GM19025 (cell line): ENCODE results near the gene GAGE13.
"Not testable (repeated sequence)": the region's sequence is repeated elsewhere in the genome, so short reads cannot be mapped to it uniquely, and the experiment has no call there.

ENCODE experiments used
- ATAC-seq: cut with Tn5 transposase; IDR thresholded peaks from one replicate; pipeline ENCODE4 v1.9.1; 2021; ENCODE audit warnings: mild to moderate bottlenecking, low read depth, moderate library complexity; ENCODE audit not compliant: unreplicated experiment

The GAGE13 gene, protein sequence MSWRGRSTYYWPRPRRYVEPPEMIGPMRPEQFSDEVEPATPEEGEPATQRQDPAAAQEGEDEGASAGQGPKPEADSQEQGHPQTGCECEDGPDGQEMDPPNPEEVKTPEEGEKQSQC

DNA sequence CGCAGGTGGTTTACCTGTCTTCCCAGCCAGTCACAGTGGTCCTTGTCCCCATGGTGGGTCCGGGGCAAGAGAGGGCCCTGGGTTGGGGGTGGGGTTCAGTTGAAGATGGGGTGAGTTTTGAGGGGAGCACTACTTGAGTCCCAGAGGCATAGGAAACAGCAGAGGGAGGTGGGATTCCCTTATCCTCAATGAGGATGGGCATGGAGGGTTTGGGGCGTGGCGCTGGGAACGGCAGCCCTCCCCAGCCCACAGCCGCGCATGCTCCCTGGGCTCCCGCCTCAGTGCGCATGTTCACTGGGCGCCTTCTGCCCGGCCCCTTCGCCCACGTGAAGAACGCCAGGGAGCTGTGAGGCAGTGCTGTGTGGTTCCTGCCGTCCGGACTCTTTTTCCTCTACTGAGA, at the start of gene GAGE13:
Gene GAGE13 (plus strand): TSS at position 301 of the 400 bp plus-strand sequence. CDS start 1,156 bp downstream, outside the sequence.
- ATAC-seq, result not testable (repeated sequence)

- no peak for ATAC-seq
Observed at GRCh38 chrX:49282647-49283011, 48.8 kb upstream of the GAGE13 start.

DNA sequence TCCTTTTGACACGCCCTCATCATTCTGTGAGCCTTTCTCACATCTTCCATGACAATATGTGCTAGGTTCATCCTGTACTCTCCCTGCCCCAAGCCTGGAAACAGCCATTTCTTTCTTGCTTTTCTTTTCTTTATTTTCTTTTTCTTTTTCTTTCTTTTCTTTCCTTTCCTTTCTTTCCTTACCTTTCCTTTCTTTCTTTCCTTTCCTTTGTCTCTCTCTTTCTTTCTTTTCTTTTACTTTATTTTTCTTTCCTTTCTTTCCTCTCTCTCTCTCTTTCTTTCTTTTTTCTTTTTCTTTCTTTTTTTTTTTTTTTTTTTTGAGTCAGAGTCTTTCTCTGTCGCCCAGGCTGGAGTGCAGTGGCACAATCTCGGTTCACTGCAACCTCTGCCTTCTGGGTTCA, 47.2 kb upstream of the GAGE13 start:
- ATAC-seq, result no peak

DNA sequence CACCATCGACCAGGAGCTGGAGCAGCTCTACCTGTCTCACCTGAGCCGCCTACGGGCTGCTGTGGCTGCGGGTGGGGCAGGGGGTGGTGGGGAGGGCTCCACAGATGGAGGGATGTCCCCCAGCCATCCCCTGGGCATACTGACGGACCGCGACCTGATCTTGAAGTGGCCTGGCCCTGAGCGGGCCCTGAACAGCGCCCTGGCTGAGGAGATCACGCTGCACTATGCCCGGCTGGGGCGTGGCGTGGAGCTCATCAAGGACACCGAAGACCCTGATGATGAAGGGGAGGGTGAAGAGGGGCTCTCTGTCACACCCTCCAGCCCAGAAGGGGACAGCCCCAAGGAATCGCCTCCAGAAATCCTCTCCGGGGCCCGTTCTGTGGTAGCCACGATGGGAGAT, 45.2 kb upstream of the GAGE13 start:
- ATAC-seq, result no peak

GRCh38 chrX:49286581-49286980, 44.8 kb upstream of the GAGE13 start:
- no peak for ATAC-seq

DNA sequence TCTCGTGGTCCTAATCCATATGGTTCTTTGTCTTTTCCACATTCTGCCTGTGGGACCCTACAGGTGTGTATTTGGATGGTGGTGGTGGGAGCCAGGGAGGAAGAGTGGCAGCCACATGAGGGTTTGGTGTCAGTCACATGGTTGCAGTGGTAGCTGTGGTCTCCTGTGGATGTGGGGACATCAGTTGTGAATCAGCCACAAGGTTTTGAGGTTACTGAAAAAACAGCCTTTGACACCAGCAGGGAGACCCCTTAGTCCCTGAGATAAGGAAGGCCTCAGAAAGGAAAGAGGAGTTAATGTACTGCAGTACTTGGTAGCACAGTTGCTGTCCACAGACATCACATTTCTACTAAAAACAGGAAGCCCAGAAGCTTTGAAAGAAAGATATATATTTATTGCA, 43.7 kb upstream of the GAGE13 start:
- ATAC-seq, result no peak

DNA sequence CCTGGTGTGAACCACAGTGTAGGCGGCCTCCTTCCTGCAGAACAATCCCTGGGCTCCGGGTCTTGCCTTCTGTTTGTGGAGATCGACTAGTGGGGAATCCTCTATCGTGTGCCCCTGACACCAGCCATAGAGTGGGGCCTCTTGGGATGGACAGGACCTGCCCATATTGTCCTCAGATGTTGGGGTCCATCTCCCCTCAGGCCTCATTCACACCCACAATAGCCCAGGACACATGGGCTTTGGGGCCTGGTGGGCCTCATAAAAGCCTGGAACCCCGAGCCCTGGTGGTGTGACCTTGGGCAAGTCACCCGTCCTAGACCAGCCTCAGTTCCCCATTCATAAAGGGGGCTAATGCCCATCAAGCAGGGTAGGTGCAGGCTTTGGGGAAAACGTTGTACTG, 41.2 kb upstream of the GAGE13 start:
- no peak for ATAC-seq

GRCh38 chrX:49291615-49292337, 39.6 kb upstream of the GAGE13 start:
- no peak for ATAC-seq

DNA sequence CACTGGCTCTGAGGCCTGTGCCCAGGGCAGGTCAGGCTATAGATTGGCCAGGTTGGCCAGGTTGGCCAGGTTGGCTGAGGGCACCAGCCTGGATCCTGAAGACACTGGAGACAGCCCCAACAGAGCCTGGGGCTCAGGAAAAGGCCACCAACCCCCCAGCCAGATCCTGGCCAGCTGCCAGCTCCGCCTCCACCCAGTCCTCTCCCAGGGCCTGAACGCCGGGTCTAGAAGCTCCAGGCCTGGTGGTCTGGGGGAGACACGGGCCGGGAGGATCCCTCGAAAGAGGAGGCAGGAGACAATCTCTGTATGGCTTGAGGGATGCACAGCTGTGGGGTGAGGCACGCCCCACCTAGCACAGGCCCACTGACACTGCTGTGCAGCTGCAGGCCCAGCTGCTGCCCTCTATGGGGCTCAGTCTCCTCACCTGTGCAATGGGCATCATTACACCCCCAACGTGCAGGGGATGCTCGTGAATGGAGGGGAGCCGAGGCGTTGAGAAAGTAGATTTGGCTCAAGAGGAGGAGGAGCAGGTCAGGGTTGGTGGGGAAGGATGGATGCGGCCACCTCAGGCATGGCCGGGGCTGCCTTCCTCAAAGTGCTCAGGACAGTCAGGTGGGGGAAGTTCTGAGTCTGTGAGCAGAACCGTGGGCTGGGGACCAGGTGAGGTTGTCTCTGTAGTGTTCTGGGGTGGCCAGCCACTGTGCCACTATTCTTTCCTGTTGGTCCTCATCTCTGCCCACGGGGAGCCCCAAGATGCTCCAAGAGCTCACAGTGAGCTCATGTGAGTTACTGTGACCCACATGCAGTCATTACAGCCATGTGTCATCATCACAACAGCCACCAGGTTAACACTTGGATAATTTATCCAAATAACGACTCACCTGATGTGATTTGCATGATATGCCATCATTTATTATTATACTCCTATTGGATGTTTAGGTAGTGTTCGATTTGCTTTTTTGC, 38.7 kb upstream of the GAGE13 start:
- ATAC-seq, result no peak

- ATAC-seq, result not testable (repeated sequence)
Observed at GRCh38 chrX:49299293-49299692, 32.1 kb upstream of the GAGE13 start.

- no peak for ATAC-seq
Observed at GRCh38 chrX:49300703-49301102, 30.7 kb upstream of the GAGE13 start.

GRCh38 chrX:49303346-49303745, 28.0 kb upstream of the GAGE13 start, which contains the start of gene GAGE10:
GAGE10 (plus strand) TSS chrX:49303646; CDS start chrX:49304860, 1,214 bp downstream.
- ATAC-seq, result no peak

GRCh38 chrX:49307775-49308174, 23.6 kb upstream of the GAGE13 start:
- ATAC-seq, result not testable (repeated sequence)

DNA sequence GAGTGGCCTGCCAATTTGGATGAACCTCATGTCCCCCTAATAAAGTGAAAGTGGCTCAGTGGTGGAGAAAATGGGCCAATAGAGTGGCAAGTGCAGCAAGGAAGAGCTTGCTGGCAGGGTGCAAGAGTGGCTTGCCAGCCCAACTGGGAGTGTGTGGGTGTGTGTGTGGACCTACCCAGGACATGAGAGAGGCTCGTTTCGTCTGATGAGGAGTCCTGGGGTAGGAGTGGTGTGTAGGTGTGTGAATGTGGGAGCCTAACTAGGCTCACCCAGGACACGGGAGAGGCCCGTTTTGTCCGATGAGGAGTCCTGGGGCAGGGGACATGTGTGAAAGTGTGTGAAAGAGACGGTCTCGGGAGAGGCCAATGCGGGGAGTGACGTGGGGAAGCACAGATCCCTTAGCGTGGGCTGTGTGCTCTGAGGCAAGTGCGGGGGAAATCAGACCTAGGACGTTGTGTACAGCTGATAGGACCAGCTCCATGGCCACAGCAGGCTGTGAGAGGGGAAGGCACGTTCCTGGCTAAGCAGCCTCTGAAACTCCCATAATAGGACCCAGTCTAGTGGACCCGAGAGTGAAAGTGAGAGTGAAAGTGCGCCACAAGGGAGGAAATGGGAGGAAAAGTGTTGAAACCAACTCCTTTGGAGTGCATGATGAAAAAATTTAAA, 22.6 kb upstream of the GAGE13 start:
- ATAC-seq, result no peak

DNA sequence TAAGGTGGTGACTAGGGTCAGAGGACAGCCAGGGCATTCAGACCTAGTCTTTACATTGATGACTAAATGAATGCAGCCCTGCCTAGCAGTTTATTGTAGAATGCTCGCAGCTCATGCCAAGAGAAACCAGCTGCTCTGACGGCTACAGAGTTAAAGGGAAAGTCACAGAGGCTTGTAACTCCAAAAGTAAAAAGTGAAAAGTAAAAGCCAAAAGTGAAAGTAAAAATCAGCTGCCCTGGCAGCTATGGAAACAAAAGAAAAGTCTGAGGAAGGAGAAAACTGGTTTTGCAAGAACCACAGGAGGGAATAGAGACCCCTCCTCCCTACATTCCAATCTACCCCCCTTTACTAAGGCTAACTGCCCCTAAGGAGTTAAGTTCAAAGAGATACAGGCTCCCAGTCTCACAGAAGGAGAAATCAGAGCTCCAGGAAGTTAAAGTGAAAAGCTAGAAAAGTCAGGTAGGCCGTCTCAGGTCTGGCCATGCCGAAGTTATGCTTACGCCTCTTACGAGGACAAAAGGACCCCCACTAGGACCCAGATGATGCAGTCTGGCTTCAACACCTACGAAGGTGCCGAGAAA, 21.9 kb upstream of the GAGE13 start:
- no peak for ATAC-seq

- no peak for ATAC-seq
Observed at GRCh38 chrX:49310371-49310770, 21.0 kb upstream of the GAGE13 start.

- no peak for ATAC-seq
Observed at GRCh38 chrX:49312176-49312575, 19.2 kb upstream of the GAGE13 start.

DNA sequence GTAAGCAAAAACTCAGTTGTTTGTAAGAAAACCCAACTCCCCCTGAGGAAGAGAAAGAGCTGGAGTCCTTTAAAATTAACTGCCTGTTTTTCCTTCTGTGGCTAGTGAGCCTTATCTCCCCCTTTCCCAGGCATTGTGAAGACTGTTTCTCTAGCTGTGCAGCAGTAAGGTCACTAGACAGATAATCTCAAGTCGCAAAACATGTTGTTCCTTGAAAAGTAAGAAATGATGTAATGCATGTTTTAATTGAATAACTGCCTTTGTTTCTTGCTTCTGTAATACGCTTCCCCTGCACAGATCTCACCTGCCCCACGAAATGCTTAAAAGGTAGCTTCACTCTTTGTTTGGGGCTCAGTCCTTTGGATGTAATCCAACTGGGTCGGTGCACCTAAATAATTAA, 15.3 kb upstream of the GAGE13 start:
- no peak for ATAC-seq

- ATAC-seq, result not testable (repeated sequence)
Observed at GRCh38 chrX:49321737-49322136, 9.6 kb upstream of the GAGE13 start, which contains the start of gene GAGE12J. GAGE12J (plus strand) TSS chrX:49322037; CDS start chrX:49323194, 1,157 bp downstream.

DNA sequence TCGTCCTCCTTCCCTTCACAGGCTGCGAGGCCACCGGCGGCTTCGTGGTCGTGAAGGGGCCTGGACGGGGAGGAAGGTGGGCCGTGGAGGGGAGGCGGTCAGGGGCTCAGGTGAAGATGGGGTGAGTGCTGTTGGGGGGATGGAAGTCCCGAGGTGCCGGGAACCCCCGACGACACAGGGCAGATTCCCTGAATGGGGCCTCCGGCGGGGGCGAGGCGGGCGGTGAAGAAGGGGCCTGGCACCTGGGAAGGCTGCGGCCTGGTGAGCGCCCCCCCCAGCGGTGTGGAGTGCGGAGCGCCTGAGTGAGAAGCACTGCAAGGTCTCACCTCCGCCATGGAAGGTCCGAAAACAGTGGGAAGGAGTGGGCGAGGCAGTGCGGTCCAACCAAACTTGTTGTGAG, 9.1 kb upstream of the GAGE13 start:
- ATAC-seq, result not testable (repeated sequence)
